GM12878 (cell line): ENCODE measurements around the gene PDCD2. TPM values are rescaled to one million over a fixed set of nuclear protein-coding genes. Genes with fewer than 3 reads are reported as not detected.

Experiments used
- ATAC-seq: fragments of 200-7000 bp; cut with Tn5 transposase; 3 replicates; pipeline ENCODE4 v1.9.1; 2020; ENCODE audit warnings: mild to moderate bottlenecking, moderate library complexity
- BruUV-seq: library from RNA; stranded (reverse); fragments of 400-500 nt; replicated peaks from 2 replicates; lab custom pipeline; 2021; lab: Mats Ljungman, UMichigan
- CTCF ChIA-PET: fragments of 300-600 bp; sonication (Branson Sonifier 250); formaldehyde crosslinking; extraction: SDS; loops from one replicate; lab custom pipeline; 2021; ENCODE audit warnings: inconsistent platforms; lab: Yijun Ruan, JAX
- POLR2A ChIA-PET: fragments of 350-600 bp; formaldehyde crosslinking; extraction: SDS; loops from one replicate; lab custom pipeline; 2021; ENCODE audit warnings: inconsistent platforms; lab: Charles Lee
- RAD21 ChIA-PET: fragments of 300-600 bp; sonication (Branson Sonifier 250); formaldehyde crosslinking; loops from one replicate; lab custom pipeline; 2023; ENCODE audit warnings: antibody characterized with exemption; ENCODE audit not compliant: unreplicated experiment; lab: Charles Lee
- SMC1A ChIA-PET: fragments of 300-600 bp; sonication (Branson Sonifier 250); formaldehyde crosslinking; loops from one replicate; lab custom pipeline; 2023; ENCODE audit not compliant: unreplicated experiment, uncharacterized antibody; lab: Charles Lee
- DNase-seq: peaks from one replicate; pipeline ENCODE4 v3.0.0-alpha.2; 2011; ENCODE audit warnings: low read depth, low spot score
- FAIRE-seq: peaks from 3 replicates; lab custom pipeline; 2011; peaks lifted over from hg19 to GRCh38; lab: Jason Lieb, UNC
- H2AFZ ChIP-seq: 2 replicates; pipeline ENCODE4 v1.6.0; 2011; ENCODE audit warnings: low read depth, low read length, control low read depth; ENCODE audit not compliant: control insufficient read depth
- H3K27ac ChIP-seq: 2 replicates; pipeline ENCODE4 v1.5.1; 2011; ENCODE audit warnings: control low read depth; ENCODE audit not compliant: control insufficient read depth, insufficient read depth
- H3K27me3 ChIP-seq, 2 experiments: replicated peaks in 1 of 2; 2 replicates each; pipeline versions ENCODE4 v1.6.0 to v1.6.1; 2011; ENCODE audit warnings: low read length in 1 of 2; ENCODE audit not compliant: control insufficient read depth in 2 of 2, insufficient read depth in 2 of 2
- H3K36me3 ChIP-seq, 2 experiments: 2 replicates each; pipeline ENCODE4 v1.5.1; 2011; ENCODE audit warnings: low read length in 1 of 2; ENCODE audit not compliant: control insufficient read depth in 2 of 2, insufficient read depth in 2 of 2
- H3K4me1 ChIP-seq: 2 replicates; pipeline ENCODE4 v1.6.1; 2011; ENCODE audit warnings: mild to moderate bottlenecking, low read length, moderate library complexity, mixed read lengths; ENCODE audit not compliant: control insufficient read depth, insufficient read depth
- H3K4me2 ChIP-seq: 2 replicates; pipeline ENCODE4 v1.6.0; 2011; ENCODE audit warnings: control low read depth; ENCODE audit not compliant: control insufficient read depth, insufficient read depth
- H3K4me3 ChIP-seq: fragments of 200-600 bp; sonication (generic); 2 replicates; pipeline ENCODE4 v1.5.1; 2016
- H3K79me2 ChIP-seq: 2 replicates; pipeline ENCODE4 v1.6.0; 2011; ENCODE audit warnings: low read length; ENCODE audit not compliant: control insufficient read depth, insufficient read depth
- H3K9ac ChIP-seq: 2 replicates; pipeline ENCODE4 v1.8.0; 2011; ENCODE audit warnings: low read length, control low read depth, mixed read lengths; ENCODE audit not compliant: control insufficient read depth, insufficient read depth
- H3K9me3 ChIP-seq: replicated peaks from 3 replicates; pipeline ENCODE4 v1.5.1; 2011; ENCODE audit warnings: mild to moderate bottlenecking, low read length; ENCODE audit not compliant: control insufficient read depth, insufficient read depth
- H4K20me1 ChIP-seq: 2 replicates; pipeline ENCODE4 v1.6.0; 2011; ENCODE audit not compliant: control insufficient read depth, insufficient read depth
- E2F4 ChIP-seq: IDR thresholded peaks from 2 replicates; pipeline ENCODE4 v1.6.1; 2012; ENCODE audit warnings: low read depth, low read length, improper control_type of control experiment
- POLR2A ChIP-seq: IDR thresholded peaks from 2 replicates; pipeline ENCODE4 v1.6.1; 2011; ENCODE audit warnings: low read depth, mild to moderate bottlenecking, low read length
- TBL1XR1 ChIP-seq: IDR thresholded peaks from 2 replicates; pipeline ENCODE4 v1.6.1; 2012; ENCODE audit warnings: low read depth, low read length, improper control_type of control experiment
- WGBS: methylation state at CpG from one replicate; pipeline ENCODE4 v1.1.6; 2016; ENCODE audit warnings: low lambda C conversion rate; ENCODE audit not compliant: insufficient replicate concordance, insufficient coverage; ENCODE audit errors: missing lambda C conversion rate; 5-methylcytosine and 5-hydroxymethylcytosine counted together
- in situ Hi-C: fragments of 300-500 bp; cut with MboI; formaldehyde crosslinking; loops from 9 replicates; pipeline ENCODE4 v1.14.3; 2018; ENCODE audit warnings: mixed read lengths
- intact Hi-C: fragments of 100-400 bp; cut with micrococcal nuclease; formaldehyde crosslinking; loops from one replicate; pipeline ENCODE4 v1.14.2; 2022; ENCODE audit not compliant: unreplicated experiment
- polyA plus RNA-seq, 11 experiments: library from polyadenylated mRNA; depleted of rRNA in 4 of 11; unstranded in 6 of 11; stranded (reverse) in 5 of 11; fragments of >200 nt; fragmentation: Nextera tagmentation in 4 of 11; fragmentation: Illumina TruSeq in 1 of 11; extraction: Ambion mirVana in 4 of 11; extraction: Trizol in 1 of 11; gene quantifications; 1 replicate in 1 of 11; 2 replicates in 10 of 11; pipeline versions ENCODE4 v1.2.1 to v1.2.3, GENCODE V29; 2011 to 2016; ENCODE audit warnings: inconsistent platforms in 2 of 11, missing spikeins in 2 of 11, low read depth in 1 of 11
- total RNA-seq, 4 experiments: library from RNA; depleted of rRNA in 3 of 4; stranded (reverse); fragments of >200 nt in 3 of 4; fragmentation: Illumina TruSeq in 1 of 4; extraction: Trizol in 1 of 4; gene quantifications; 2 replicates each; pipeline versions ENCODE4 v1.2.1 to v1.2.3, GENCODE V29; 2013 to 2021

The PDCD2 gene
- total and polyA plus RNA-seq, 10 of the 15 experiments (the other 5 are each of a cell fraction or from before 2014, with no cell fraction given): 27.4 to 154 (median 101) TPM

- intact Hi-C loops: loop anchor here (5.0 kb wide), 1 partner anchor 1576 kb away; no protein-coding TSS in a partner anchor
- no peak overlapping the region for H2AFZ ChIP-seq
- H3K79me2 ChIP-seq: no peaks in the 10 kb centered on the region
- no peaks in the 10 kb centered on the region for H3K27me3 ChIP-seq
- no peak overlapping the region for H3K4me2 ChIP-seq
- no peak overlapping the region for H3K4me3 ChIP-seq
- FAIRE-seq (peak; percentile 18), DNase-seq (no peak), ATAC-seq (no peak)
- ChIA-PET POLR2A (no interaction called here), SMC1A (interaction anchor here (1.1 to 4.5 kb wide), 2 partner anchors 7 to 15 kb away, joined by 4 to 24 read pairs; no protein-coding TSS in a partner anchor), CTCF (interaction anchor here (1.0 to 5.5 kb wide), 3 partner anchors 7 to 701 kb away, joined by 3 to 33 read pairs (median 10); no protein-coding TSS in a partner anchor), RAD21 (no interaction called here)
- no peaks in the 10 kb centered on the region for H3K9me3 ChIP-seq
- H3K9ac ChIP-seq: no peak overlapping the region
- TF ChIP-seq TBL1XR1: no peak
- TF ChIP-seq POLR2A: peak; percentile 13; the same call in 1 of the 2 replicates
- no peak for TF ChIP-seq E2F4
- H3K27ac ChIP-seq: no peak overlapping the region
- no peaks in the 10 kb centered on the region for H4K20me1 ChIP-seq
- peaks cover 16 to 33% of the 10 kb centered on the region in 2 experiments for H3K36me3 ChIP-seq
- no peaks in the 10 kb centered on the region for H3K4me1 ChIP-seq
- WGBS: 98% methylated on average over 7 of the region's 7 CpGs
- BruUV-seq: no TSS peak
- in situ Hi-C loops: no loop called here
Observed at GRCh38 chr6:170532867-170533488, 51.5 kb downstream of the PDCD2 start.
